ENCODE data around the gene NEK10. TPM values are rescaled to one million over a fixed set of nuclear protein-coding genes. Genes with fewer than 3 reads are reported as not detected.

NEK10 gene
- total RNA-seq, 1 donor from 2014 or later, result 5.6 TPM

DNA sequence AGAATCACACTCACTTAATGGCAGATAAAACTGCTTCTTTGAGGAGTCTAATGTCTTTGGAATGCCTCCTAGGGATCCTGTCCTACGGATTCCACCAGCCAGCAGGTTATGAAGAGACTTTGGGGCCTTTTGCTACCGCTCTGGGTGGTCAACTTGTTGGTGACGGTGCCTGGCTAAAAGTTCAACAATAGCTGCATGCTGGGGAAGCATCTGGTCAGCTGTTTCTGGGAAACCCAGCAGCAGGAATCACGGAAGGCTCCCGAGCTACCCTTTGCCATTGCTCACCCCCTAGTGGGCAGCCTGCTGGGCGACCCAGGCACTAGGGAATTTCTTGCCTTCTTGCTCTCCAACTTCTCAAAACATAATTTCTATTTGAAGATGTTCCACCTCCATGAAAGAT is 263.3 kb downstream of the NEK10 start:
- no peak for DNase-seq (ENCODE audit: low read depth, low spot score)

DNA sequence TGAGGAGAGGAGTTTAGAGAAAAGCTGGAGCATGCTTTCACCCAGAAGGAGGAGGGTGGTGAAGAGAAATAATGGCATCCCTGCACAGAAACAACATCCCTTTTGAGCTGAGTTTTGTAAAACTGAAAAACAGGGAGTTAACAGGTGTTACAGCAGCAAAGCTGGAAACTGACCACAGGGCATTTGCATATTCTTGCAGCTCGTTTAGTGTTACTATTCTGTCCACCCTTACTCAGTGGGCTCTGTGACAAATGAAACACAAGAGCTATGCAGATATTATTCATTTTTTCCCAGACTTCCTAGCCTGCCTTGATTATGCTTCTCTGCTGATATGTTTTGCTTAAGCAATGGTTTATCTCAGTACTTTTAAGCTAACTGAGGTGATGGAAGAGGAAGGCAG is 272.0 kb downstream of the NEK10 start:
- DNase-seq (ENCODE audit: low read depth, low spot score), result no peak

DNA sequence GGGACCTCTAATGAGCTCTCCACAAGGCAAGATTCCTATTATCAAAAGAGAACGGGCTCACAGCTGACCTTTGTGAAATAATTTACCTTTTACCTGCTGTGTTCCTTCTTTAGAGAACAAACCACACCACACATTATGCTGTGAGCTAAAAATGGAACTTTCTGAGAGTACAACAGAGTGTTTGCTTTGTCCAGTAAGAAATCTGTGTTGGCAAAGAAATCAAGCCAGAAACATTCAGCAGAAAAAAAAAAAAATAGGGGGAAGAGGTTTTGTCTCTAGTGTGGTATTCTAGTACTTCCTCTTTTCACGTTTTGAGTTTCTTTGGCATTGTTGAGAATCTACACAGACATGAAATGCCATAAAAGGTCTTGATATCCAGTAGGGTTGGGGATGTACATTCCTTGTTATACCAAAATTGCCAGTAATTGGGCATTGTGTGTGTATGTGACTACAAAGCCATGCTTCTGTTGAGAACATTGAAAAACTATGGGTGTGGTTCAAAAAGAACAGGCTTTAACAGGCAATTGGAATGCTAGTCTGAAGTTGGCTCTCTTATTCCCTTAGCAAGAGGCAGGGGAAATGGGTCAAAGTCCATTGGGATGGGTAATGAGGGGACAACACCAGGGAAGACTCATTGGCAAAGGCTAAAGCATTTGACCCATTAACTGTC is 273.5 kb downstream of the NEK10 start:
- no peak for DNase-seq (ENCODE audit: low read depth, low spot score)

DNA sequence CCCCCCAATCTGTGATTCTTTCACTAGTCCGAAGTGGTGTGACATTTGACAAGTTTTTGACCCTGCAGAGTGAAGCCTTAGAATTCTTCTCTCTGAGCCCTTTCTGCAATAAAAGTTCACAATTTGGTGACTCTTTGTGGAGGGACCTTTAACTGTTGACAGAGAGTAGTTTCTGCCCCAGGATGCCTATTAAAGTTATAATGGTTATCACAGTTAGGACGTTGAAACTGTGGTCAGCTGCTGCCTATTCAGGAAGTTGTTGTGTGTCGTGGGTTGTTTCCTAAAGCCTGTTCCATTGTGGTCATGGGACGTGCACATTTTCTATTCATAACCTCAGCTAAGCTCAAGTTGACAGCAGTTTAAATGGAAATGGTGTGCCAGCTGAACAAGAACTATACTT is 274.5 kb downstream of the NEK10 start:
- DNase-seq (ENCODE audit: low read depth, low spot score), result no peak

DNA sequence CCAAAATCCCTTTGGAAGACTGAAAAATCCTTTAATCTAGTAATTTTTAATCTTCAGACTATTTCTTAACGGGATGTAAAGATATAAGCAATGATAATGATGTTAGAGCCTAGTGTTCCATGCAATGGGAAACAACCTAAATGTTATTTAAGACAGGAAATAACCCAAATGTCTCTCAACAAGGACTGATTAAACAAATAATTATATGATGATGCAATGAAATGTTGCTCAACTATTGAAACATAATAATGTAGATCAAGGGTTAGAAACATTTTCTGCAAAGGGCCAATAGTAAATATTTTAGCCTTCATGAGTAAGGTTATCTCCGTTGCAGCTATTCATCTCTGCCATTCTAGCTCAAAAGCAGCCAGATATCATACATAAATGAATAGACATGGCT is 275.4 kb downstream of the NEK10 start:
- DNase-seq (ENCODE audit: low read depth, low spot score), result no peak

DNA sequence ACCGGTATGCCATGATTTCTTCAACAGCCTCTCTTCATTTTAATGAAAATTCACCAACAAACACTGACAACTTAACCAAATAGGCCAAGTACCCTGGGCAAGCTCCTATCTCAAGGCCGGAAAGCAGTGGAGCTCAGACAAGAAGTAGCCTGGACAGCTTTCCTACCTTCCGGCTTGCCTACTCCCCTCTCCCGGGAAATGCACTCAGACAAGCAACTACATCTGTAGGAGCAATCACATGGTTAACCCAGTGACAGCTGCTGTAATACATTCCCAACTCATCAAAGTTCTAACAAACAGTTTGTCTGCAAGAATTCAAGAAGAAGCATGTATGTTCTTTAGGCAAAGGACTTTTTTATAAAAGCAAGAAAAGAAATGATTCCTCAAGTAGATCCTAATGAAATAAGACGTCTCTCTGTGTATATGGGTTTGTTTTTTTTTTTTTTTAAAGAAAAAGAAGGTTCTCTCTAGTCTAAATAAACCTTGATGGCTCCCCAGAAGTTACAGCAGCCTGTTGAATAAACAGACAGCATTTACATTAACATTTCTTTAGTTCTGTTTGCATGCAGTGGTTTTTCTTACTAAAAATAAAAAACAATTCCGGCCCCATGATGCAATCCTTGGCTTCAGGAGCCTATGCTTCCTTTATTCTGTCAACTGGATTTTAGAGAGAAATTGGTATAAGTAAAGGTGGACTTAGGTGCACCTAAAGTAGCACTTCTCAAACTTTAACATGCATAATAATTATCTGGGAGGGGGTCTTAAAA is 278.7 kb downstream of the NEK10 start:
- no peak for DNase-seq (ENCODE audit: low read depth, low spot score)

DNA sequence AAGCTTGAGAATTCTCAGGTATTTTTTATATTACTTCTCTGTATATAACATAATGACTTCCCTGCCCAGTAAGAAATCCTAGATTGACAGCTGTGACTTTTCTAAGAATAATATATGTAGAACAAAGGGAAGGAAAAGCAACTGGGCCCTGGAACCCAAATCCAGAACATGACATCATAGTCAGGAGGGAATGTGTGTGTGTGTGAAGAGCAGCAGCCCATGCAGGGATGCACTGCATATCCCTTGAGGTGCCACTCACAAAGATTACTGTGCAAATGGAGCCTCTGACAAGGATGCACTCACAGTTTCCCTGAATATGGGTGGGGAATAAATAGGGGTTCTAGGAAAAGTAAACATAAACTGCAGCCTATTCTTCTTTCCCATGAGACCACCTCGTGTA is 279.5 kb downstream of the NEK10 start:
- DNase-seq (ENCODE audit: low read depth, low spot score), result no peak

DNA sequence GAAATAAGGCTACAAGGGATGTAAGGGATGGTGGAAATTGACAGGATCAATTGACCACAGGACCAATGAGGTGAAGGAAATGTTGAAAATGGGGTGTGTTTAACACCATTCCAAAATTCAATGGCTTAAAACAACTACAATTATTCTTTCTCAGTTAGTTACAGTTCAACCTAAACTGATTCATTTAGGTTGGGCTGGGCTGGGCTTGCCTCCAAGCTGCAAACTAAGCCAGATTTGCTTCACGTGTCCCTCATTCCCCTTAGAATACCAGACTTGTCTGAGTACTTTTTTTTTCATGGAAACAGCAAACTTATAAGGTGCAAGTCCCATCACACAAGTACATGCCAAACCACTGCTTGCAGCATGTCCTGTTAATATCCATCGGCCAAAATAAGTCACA is 280.1 kb downstream of the NEK10 start:
- no peak for DNase-seq (ENCODE audit: low read depth, low spot score)

DNA sequence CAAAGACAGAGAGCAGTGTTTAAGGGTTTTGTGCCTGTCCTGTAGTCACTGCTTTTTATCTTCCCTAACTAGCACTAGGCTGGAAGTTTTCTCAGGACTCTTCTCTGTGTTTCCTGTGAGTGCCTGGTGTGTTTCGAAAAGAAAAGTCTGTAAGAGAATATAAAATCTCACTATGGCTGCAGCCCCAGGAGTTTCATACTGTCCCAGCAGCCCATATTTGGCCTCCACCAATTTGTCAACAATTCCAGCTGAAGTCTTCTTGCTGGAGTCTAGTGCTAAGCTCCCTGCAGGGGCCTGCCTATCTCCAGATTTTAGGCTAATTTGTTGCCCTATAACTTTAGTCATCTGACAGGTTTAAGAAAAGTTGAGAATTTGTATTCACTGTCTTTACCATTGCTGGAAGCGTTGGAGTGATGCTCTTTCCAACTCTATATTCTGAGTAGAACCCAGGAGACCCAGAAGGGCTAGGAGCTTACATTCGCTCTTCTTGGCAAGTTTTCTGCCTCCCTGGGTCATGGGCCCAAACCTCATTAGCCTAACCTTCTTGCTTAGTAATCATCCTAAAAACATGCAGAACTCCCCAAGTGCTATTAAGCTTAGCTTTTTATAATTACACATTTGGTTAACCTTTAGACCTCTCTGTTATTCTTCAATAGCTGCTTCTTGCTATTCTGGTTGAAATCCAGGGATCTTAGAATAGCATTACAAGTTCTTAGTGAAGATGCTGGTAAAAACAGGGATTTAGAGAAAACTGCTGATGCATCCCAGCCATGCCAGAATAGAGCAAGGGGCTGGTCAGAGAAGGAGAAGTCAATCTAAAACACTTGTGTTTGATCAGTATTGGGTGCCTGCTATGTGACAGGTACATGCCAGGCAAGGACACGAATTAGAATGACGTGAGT is 283.1 kb downstream of the NEK10 start:
- DNase-seq (ENCODE audit: low read depth, low spot score), result no peak

DNA sequence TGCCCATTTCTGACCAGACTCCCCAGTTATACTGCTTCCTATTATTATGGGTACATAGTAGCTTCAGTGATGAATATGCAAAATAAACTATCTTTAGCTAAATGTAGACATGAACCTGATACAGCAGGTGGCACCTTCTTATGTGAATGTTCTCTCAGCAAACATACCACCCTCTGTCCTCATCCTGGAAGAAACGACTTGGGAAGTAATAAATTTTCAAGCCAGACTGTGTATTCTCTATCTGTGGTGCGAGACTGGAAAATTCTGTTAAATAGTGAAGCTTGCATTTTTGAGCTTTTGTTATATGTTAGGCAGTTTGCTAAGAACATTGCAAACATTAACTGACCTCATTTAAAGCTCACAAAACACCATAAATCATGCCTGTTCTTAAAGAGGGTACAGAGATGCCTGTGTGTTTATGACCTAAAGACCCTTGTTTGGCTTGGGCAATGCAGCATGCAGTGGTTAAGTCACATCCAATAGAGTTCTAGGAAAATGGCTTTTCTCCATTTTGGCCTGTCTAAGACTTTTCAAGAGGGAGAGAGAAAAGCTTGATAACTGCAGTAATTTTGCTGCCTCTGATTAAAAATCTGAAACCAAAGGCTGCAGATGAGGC is 287.1 kb downstream of the NEK10 start:
- DNase-seq (ENCODE audit: low read depth, low spot score), result no peak

DNA sequence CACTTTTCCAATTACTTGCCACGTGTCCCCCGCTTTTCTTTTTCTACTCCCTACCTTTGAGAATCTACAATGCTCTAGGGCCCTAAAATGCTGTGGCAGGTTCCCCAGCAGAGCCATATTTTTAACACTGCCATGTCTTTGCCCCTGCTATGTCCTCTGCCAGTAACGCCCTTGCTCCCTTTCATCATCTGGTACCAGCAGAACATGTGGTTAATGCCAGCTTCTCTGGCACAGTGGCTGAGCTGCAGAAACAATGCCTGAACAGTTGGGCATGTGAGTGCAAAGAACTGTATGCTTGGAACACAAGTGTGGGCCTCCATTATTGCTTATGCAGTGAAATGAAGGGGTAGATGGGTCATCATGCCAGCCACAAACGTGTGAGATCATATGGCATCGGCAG is 287.6 kb downstream of the NEK10 start:
- no peak for DNase-seq (ENCODE audit: low read depth, low spot score)

DNA sequence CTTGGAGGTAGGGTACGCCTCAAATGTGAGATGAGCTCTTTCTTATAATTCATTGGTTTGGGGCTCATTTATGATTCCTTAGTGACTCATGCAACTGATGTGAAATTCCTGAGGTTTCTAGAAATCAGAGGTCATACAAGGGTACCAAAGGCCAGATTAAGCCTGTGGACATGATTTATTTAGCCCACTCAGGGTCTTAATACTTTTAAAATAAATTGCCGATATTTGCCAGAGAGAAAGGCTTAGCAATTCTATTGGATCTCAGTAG is 289.0 kb downstream of the NEK10 start:
- DNase-seq (ENCODE audit: low read depth, low spot score), result no peak

DNA sequence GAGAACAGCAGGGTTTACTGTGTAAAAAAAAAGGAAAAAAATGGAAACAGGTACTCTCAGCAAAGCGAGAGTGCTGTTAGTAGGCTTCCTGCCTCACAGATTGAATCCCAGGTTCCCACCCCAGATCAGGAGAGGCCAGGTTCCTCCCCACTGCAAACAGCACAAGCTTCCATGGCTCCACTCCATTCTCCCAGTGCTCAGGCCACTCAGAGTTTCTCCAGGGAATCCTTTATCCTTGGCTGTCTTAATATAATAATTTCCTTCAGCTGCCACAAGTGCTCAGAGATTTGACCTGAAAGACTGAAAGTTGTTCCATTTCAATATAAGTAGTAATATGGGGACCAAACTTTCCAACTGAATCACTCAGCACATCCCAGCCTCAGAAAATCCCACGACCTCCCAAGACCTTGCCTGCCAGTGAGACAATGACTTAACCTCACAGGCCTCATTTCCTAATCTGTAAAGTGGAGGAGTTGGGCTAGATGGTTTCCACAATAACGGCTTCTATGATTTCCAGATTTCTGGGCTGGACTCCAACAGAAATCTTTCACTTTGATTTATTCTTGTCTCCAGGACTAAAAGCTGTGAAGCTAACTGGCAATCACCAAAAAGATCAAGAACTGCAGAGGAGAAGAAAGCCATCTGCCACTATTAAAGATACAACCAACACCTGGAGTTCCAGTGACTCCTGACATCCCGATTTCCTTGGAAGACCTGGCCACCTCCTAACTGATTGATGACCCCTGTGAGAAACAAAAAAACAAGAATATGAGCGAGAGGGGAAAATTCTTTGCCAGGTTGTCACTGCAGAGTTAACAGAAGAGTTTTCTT is 289.5 kb downstream of the NEK10 start:
- DNase-seq (ENCODE audit: low read depth, low spot score), result no peak

DNA sequence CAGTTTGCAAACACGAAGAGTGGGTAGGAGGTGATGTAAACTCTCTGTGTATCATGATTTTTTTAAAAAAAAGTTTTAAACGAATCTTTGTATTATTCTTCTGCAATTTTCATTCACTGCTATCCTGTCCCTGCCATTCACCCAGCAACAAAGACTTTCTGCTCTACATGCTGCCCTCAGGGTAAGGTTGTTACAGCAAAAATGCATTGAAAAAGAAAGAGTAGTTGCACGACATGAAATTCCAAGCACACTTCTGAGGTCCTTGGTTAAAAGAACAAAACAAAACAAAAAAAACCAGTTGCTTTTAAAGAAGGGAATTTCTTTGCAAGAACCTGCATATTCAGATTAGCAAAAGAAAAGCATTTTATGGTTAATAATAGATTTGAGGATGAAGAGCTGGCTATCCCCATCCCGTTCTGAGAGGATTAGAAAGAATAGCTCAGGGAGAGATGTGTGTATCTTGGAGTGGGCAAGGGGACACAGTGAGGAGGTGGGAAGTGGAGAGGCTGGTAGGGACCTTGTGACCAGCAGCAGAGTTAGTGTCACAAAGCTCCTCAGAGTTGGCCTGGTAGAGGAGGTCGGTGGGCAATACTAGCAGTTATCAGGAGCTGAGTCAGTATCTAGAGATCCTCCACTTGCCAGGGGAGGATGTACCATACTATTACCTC is 290.8 kb downstream of the NEK10 start:
- no peak for DNase-seq (ENCODE audit: low read depth, low spot score)

DNA sequence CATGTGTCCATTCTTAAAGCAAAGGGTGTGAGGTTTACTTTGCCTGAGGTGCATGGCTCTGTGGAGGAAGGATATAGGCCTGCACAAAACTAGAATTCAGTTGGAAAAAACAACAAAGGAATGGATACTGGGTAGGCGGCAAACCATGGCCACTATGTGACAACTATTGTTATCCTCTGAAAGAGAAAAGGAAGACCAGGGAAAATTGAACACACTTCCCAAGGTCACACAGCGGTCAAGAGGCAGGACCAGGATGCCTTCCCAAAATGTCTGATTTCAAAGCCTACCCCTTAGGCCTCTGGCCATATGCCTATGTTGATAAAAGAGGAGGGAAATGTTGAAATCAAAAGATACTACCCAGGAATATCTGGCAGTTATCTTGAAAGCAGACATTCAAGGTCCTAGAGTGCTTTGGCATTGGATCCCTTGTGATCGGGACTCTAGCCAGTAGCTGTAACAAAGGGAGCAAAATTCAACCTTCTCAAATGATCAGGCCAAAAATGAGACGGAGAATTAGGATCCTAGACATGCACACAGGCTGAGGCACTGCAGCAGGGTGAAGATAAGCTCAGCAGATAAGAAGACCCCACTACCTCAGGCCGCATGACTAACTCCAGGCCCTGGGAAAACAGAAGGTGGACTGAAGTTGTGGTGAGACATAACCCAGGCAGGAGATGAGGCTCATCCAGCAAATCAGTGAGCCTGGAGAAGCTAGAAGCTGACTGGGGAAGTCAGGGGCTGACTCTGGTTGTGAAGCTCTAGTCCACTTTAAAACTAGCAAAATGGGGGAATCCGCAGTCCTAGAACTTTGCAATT is 292.2 kb downstream of the NEK10 start:
- no peak for DNase-seq (ENCODE audit: low read depth, low spot score)

DNA sequence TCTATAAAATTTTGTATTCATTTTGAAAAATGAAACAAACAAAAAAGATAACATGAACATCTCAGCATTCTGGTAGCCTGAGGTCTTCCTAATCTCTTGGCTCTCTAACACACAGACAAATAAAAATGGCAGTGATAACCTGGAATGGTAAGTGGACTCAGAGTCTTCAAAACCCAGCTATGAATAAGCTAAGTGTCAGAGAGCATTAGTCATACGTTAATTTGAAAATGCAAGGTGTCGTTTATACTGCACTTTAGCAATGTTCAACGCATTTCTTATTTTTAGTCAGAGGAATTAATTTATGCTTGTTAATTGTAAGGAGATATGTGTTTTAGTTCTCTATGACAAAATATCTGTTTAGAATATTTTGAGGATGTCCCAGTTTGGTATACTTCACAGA is 294.3 kb downstream of the NEK10 start:
- no peak for DNase-seq (ENCODE audit: low read depth, low spot score)

DNA sequence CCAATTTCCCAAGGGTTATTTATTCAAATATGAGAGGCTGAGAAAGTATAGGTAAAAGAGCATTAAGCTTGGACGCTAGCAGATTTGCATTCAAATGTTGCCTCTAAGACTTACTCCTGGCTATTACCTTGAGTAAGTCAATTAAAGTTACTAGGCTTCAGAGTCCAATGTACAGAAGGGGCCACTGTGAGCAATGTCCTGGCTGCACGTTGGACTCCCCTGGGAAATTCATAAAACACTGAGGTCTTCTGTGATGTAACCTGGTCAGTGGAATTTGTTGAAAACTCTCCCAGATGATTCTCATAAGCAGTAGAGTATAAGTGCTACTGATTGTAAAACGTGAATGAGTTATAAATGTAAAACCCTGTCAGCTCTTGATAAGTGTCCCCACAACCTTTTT is 295.3 kb downstream of the NEK10 start:
- no peak for DNase-seq (ENCODE audit: low read depth, low spot score)

DNA sequence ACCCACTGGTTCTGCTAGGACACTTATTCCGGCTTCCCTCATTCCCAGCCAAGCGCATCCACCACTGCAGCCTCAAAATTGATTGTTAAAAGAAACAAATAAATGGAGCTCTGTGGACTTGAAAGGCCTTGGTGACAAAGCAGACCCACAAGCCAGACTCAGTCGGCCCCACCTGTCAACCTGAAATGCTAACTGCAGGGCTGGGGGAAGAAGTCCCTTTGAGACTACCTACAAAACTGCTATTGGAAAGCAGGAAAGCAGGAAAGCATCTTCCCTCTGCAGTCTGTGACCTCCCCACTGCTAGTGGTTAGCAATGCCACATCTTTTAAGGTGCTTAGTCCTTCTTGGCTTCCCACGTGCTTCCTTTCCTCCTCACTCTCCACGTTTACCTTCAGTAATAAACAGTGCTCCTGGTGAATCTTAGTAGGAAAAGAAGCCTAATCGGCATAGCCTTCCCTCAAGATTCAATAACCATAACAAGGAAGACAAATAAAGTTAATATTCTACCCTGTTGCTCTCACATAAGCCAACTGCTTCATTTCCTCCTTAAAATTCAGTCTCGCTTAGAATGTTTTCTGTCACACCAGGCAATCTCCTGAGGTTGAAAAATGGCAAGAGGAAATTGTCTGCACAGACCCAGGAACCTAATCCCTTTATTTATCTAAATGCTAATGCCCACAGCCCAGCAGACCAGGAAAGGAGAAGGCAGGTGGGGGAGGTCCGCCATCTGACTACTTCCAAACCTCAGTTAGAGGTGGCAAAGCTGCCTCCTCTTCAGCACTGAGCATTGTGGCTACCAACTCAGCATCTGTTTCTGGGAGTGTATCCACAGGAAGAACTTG is 296.2 kb downstream of the NEK10 start:
- no peak for DNase-seq (ENCODE audit: low read depth, low spot score)

DNA sequence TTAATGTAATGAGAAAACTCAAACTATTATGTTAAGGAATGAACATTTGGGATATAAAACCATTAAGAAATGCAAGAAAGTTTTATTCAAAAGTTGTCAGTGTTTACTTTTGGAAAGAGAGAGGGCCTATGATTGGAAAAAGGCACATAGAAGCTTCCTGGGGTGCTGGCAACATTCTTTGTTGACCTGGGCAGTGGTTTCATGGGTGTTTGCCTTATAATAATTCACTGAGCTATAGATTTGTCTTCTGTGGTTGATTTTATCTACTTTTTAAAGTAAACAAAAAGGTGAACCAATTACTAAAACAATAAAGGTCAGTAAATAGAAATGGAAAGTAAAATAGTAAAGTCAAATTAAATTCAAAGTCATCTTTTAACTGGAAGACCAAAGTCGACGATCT is 308.8 kb downstream of the NEK10 start:
- no peak for DNase-seq (ENCODE audit: low read depth, low spot score)

Measured in pulmonary artery endothelial cell (primary cell).